Natural killer cell (primary cell): ENCODE results near the gene TMEM51. TPM values are rescaled to one million over a fixed set of nuclear protein-coding genes. Genes with fewer than 3 reads are reported as not detected.

Experiments used
- ATAC-seq, 3 donors: fragments of 150-1000 bp in 2 of 3; fragments of 200-7000 bp in 1 of 3; cut with Tn5 transposase; 1 replicate in 1 of 3; 2 replicates in 2 of 3; pipeline ENCODE4 v1.10.0; 2021; ENCODE audit warnings: mild to moderate bottlenecking in 2 of 3, moderate library complexity in 2 of 3
- DNase-seq, 2 donors: peaks; one replicate each; pipeline versions ENCODE4 v3.0.0 to v3.0.0-alpha.2; 2013 to 2021; ENCODE audit warnings: mixed read lengths in 1 of 2
- H3K27ac ChIP-seq: one replicate; pipeline ENCODE4 v1.5.1; 2013; ENCODE audit warnings: mild to moderate bottlenecking, low read length
- H3K27me3 ChIP-seq: one replicate; pipeline ENCODE4 v1.6.1; 2013; ENCODE audit warnings: low read length; ENCODE audit not compliant: control insufficient read depth, insufficient read depth
- H3K36me3 ChIP-seq: one replicate; pipeline ENCODE4 v1.6.1; 2013; ENCODE audit warnings: low read length; ENCODE audit not compliant: control insufficient read depth, insufficient read depth
- H3K4me1 ChIP-seq: one replicate; pipeline ENCODE4 v1.6.1; 2013; ENCODE audit warnings: low read length; ENCODE audit not compliant: control insufficient read depth, insufficient read depth
- H3K4me3 ChIP-seq: one replicate; pipeline ENCODE4 v1.5.1; 2013; ENCODE audit warnings: low read length
- H3K9me3 ChIP-seq: one replicate; pipeline ENCODE4 v1.6.1; 2013; ENCODE audit warnings: low read length; ENCODE audit not compliant: control insufficient read depth, insufficient read depth
- H3K27ac Mint-ChIP-seq, 2 donors: one replicate each; pipeline ENCODE4 v1.8.0; 2022; ENCODE audit warnings: mild to moderate bottlenecking in 2 of 2, mixed read lengths in 2 of 2, moderate library complexity in 1 of 2
- H3K27me3 Mint-ChIP-seq, 2 donors: one replicate each; pipeline ENCODE4 v1.8.0; 2022; ENCODE audit warnings: low read depth in 2 of 2, mixed read lengths in 2 of 2
- H3K36me3 Mint-ChIP-seq: one replicate; pipeline ENCODE4 v1.8.0; 2022; ENCODE audit warnings: mixed read lengths
- H3K4me1 Mint-ChIP-seq, 2 donors: one replicate each; pipeline ENCODE4 v1.8.0; 2022; ENCODE audit warnings: mixed read lengths in 2 of 2
- H3K4me3 Mint-ChIP-seq: one replicate; pipeline ENCODE4 v1.8.0; 2022; ENCODE audit warnings: mild to moderate bottlenecking, moderate library complexity, mixed read lengths
- H3K9me3 Mint-ChIP-seq, 2 donors: one replicate each; pipeline ENCODE4 v1.8.0; 2022; ENCODE audit warnings: mixed read lengths in 2 of 2
- WGBS: methylation state at CpG from one replicate; pipeline ENCODE4 v1.1.7; 2013; ENCODE audit warnings: missing lambda C conversion rate; ENCODE audit not compliant: insufficient coverage; 5-methylcytosine and 5-hydroxymethylcytosine counted together
- intact Hi-C: fragments of 100-400 bp; cut with micrococcal nuclease; formaldehyde crosslinking; loops from one replicate; pipeline ENCODE4 v1.14.2; 2022
- total RNA-seq, 4 donors: library from RNA; stranded (reverse); fragments of 120-200 nt in 1 of 4; gene quantifications; one replicate each; pipeline versions ENCODE4 v1.2.3 to v1.2.4, GENCODE V29; 2013 to 2022
- TF ChIP-seq, protein P1 (sequence below): fragments of 200-600 bp; IDR thresholded peaks from one replicate; pipeline ENCODE4 v1.8.0; 2022; ENCODE audit warnings: antibody characterized with exemption

Gene TMEM51
- total RNA-seq, 3 donors from 2014 or later (not counting 1 experiment from before 2014, with no cell fraction given) = not detected

DNA sequence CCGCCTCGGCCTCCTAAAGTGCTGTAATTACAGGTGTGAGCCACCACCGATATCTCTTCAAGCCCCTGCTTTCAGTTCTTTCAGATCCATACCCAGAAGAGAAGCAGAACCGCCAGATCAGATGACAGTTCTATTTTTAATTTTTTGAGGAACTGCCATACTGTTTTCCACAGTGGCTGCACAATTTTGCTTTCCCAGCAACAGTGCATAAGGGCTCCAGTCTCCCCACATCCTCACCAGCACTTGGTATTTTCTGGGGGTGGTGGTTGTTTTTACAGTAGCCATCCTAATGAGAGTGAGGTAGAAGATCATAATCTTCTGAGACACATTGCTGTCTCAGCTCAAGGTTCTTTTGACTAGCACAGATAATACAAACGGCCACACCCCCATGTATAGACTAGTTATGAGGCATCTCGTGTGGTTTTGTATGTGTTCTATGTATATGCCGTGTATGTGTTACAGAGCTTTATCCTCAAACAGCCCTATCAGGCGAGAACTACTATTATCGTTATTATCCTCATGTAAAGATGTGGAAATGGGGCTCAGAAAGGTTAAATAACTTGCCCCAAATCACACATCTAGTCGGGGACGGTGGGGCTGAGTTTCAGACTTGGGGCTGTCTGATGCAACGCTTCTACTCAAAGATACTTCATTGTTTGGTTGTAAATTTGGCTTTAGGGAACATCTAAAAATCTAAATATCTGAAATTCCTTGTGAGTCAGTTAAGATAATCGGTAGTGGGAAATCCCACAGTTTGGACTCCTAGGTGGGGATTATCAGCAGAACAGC lies 105.5 kb downstream of the TMEM51 start:
- Histone ChIP-seq H3K36me3 (no peaks in the 10 kb centered on the region), H3K27ac (no peak overlapping the region), H3K4me1 (peaks cover 12% of the 10 kb centered on the region), H3K4me3 (no peak overlapping the region), H3K9me3 (no peaks in the 10 kb centered on the region), H3K27me3 (no peaks in the 10 kb centered on the region)
- ATAC-seq (no peak), DNase-seq (no peak)
- Mint-ChIP-seq H3K4me3 (no peak overlapping the region), H3K9me3 (no peaks in the 10 kb centered on the region), H3K36me3 (no peaks in the 10 kb centered on the region), H3K4me1 (peaks cover 15 to 30% of the 10 kb centered on the region in 2 donors), H3K27ac (no peak overlapping the region), H3K27me3 (peaks cover 6 to 21% of the 10 kb centered on the region in 2 donors)
- intact Hi-C loops = no loop called here
- TF ChIP-seq, protein P1, sequence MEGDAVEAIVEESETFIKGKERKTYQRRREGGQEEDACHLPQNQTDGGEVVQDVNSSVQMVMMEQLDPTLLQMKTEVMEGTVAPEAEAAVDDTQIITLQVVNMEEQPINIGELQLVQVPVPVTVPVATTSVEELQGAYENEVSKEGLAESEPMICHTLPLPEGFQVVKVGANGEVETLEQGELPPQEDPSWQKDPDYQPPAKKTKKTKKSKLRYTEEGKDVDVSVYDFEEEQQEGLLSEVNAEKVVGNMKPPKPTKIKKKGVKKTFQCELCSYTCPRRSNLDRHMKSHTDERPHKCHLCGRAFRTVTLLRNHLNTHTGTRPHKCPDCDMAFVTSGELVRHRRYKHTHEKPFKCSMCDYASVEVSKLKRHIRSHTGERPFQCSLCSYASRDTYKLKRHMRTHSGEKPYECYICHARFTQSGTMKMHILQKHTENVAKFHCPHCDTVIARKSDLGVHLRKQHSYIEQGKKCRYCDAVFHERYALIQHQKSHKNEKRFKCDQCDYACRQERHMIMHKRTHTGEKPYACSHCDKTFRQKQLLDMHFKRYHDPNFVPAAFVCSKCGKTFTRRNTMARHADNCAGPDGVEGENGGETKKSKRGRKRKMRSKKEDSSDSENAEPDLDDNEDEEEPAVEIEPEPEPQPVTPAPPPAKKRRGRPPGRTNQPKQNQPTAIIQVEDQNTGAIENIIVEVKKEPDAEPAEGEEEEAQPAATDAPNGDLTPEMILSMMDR = no peak
- 80% methylated on average over 9 of the region's 13 CpGs for WGBS

DNA sequence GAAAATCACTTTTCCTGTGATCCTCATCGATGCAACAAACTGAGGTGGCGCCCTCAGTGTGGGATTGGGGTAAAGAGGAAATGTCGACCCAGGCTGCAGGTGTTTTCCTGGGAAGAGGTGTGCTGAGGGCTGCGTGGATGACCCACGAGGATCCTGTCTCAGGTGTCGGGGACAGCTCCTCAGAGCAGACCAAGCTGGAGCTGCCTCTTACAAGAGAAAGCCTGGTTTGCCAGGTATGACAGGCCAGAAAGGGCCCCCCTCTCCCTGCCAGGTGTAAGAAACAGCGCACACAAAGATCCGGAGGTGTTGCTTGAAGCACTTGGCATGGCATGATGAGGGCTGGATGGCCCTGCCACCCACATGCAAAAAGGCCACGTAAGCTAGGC lies 106.1 kb downstream of the TMEM51 start:
- DNase-seq = no peak
- WGBS = 85% methylated on average over 9 of the region's 9 CpGs
- H3K4me1 Mint-ChIP-seq = peaks cover 10 to 24% of the 10 kb centered on the region in 2 donors
- Histone ChIP-seq H3K4me3 (no peak overlapping the region), H3K27ac (no peak overlapping the region), H3K4me1 (peaks cover 12% of the 10 kb centered on the region), H3K36me3 (no peaks in the 10 kb centered on the region), H3K9me3 (no peaks in the 10 kb centered on the region), H3K27me3 (no peaks in the 10 kb centered on the region)
- no peak for ATAC-seq
- H3K27ac Mint-ChIP-seq = no peak overlapping the region
- H3K9me3 Mint-ChIP-seq = no peaks in the 10 kb centered on the region
- no peaks in the 10 kb centered on the region for H3K36me3 Mint-ChIP-seq
- TF ChIP-seq, protein P1 = no peak
- intact Hi-C loops = no loop called here
- no peak overlapping the region for H3K4me3 Mint-ChIP-seq
- peaks cover 8 to 27% of the 10 kb centered on the region in 2 donors for H3K27me3 Mint-ChIP-seq

DNA sequence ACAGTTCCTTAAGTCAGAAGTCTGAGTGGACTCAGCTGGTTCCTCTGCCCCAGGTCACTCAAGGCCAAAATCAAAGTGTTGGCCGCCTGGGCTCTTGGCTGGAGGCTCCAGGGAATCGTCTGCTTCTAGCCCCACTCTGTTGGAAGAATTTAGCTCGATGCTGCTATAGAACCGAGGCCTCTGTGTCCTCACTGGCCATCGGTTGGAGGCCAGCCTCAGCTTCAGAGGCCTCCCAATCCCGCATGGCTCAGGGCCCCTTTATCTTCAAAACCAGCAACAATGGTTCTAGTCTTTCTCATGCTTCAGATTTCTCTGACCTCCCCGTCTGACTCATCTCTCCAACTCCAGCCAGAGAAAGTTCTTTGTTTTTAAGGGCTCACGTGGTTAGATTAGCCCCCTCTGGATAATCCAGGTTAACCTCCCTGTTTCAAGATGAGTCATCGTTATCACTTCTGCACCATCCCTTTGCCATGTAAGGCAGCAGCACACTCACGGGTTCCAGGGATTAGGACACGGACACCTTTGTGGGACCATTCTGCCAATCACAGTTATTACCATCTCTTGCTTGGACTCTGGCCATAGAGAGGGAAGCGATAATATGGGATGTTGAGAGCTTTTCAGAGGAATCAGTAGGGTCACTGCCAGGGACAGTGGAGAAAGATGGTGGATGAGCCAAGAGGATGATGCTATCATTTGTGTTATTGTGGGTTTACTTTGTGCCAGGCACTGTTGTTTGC lies 107.0 kb downstream of the TMEM51 start:
- intact Hi-C loops = no loop called here
- Histone ChIP-seq H3K27ac (no peak overlapping the region), H3K4me1 (peaks cover 12% of the 10 kb centered on the region), H3K9me3 (no peaks in the 10 kb centered on the region), H3K27me3 (no peaks in the 10 kb centered on the region), H3K4me3 (no peak overlapping the region), H3K36me3 (no peaks in the 10 kb centered on the region)
- Mint-ChIP-seq H3K4me3 (no peak overlapping the region), H3K4me1 (peaks cover 10 to 18% of the 10 kb centered on the region in 2 donors), H3K27ac (peak overlapping the region in 1 of 2 donors; percentile 83), H3K36me3 (no peaks in the 10 kb centered on the region), H3K9me3 (no peaks in the 10 kb centered on the region), H3K27me3 (peaks cover 13 to 33% of the 10 kb centered on the region in 2 donors)
- ATAC-seq (no peak), DNase-seq (no peak)
- 83% methylated on average over 12 of the region's 12 CpGs for WGBS
- TF ChIP-seq, protein P1 = no peak
